ENCODE data around the gene VCX3A.
"Not testable (repeated sequence)": the region's sequence is repeated elsewhere in the genome, so short reads cannot be mapped to it uniquely, and the experiment has no call there.

Gene VCX3A

GRCh38 chrX:6535018-6535417 lies at the start of gene VCX3A:
Gene VCX3A (minus strand): TSS chrX:6535118. CDS start chrX:6534497, 621 bp downstream.
- H3K4me1 Mint-ChIP-seq; ATAC-seq; H3K9me3 Mint-ChIP-seq; H3K36me3 Mint-ChIP-seq; H3K27ac Mint-ChIP-seq; DNase-seq (ENCODE audit: low spot score in 2 of 2); H3K4me3 Mint-ChIP-seq: not testable (repeated sequence)

DNA sequence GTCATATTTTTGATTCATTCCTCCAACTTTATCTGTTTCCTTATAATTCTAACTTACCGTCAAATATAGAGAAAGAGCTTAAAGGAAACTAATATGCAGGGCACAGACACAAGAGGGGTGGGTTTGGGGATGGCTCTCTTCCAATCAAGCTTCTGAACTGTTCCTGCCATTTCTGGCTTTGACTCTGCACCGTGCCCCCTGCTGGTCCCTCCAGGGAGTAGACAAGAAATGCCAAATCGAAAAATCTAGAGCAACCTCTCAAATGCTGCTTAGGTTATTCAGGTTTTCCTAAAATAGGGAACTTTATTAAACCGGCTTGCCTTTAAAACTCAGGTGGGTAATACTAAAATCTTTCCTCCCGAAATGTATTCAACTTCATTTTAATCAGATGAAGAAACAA lies 39.8 kb upstream of the VCX3A start:
- Mint-ChIP-seq H3K27ac (no peak overlapping the region), H3K36me3 (no peaks in the 10 kb centered on the region), H3K4me1 (no peaks in the 10 kb centered on the region), H3K9me3 (no peaks in the 10 kb centered on the region), H3K4me3 (no peak overlapping the region)
- DNase-seq (ENCODE audit: low spot score in 2 of 2): no peak
- no peak for ATAC-seq

DNA sequence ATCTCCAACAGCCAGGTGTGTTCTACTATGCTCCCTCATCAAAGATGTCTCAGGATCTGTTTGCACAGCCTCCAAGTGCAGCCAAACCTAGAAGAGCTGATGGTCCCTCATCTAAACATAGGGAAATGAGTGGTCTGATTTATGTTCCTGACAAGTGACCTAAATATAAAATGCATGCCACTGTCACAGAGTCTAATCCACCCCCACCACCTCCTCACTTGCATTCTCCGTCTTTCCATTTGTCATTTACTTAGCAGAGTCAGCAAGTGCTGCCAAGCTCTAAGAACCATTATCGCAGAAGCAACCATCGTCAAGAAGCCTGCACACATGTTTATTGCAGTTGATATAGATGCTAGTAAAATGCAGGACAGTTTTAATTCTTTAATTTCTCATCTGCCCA lies 33.1 kb upstream of the VCX3A start:
- Mint-ChIP-seq H3K4me1 (no peaks in the 10 kb centered on the region), H3K9me3 (peaks cover 4% of the 10 kb centered on the region), H3K27ac (no peak overlapping the region), H3K4me3 (no peak overlapping the region), H3K36me3 (no peaks in the 10 kb centered on the region)
- ATAC-seq: no peak
- DNase-seq (ENCODE audit: low spot score in 2 of 2): no peak

- no peaks in the 10 kb centered on the region for H3K4me1 Mint-ChIP-seq
- no peak overlapping the region for H3K27ac Mint-ChIP-seq
- DNase-seq (ENCODE audit: low spot score in 2 of 2) (no peak), ATAC-seq (no peak)
- no peaks in the 10 kb centered on the region for H3K36me3 Mint-ChIP-seq
- H3K4me3 Mint-ChIP-seq: no peak overlapping the region
- H3K9me3 Mint-ChIP-seq: peaks cover 5% of the 10 kb centered on the region
Observed at GRCh38 chrX:6558979-6559378, 24.1 kb upstream of the VCX3A start.

DNA sequence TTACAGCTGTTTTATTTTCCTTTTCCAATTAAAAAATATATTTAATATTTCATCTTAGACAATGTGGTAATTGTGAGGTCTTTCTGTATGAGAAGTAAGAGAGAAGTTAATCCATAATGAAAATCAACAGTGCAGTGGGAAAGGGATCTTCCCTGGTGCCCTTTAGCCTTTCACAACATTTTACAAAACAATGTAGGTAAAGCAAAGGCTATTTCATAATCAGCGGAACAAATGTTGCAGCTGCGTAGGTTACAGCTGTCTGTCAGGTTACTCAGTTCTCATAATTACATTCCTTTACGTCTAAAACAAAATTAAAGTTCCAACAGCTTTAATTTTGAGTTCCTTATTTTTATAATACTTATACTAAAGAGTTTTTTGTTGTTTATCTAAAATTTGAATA lies 22.8 kb upstream of the VCX3A start:
- H3K27ac Mint-ChIP-seq: no peak overlapping the region
- ATAC-seq (no peak), DNase-seq (ENCODE audit: low spot score in 2 of 2) (no peak)
- peaks cover 8% of the 10 kb centered on the region for H3K9me3 Mint-ChIP-seq
- no peaks in the 10 kb centered on the region for H3K4me1 Mint-ChIP-seq
- no peaks in the 10 kb centered on the region for H3K36me3 Mint-ChIP-seq
- no peak overlapping the region for H3K4me3 Mint-ChIP-seq

DNA sequence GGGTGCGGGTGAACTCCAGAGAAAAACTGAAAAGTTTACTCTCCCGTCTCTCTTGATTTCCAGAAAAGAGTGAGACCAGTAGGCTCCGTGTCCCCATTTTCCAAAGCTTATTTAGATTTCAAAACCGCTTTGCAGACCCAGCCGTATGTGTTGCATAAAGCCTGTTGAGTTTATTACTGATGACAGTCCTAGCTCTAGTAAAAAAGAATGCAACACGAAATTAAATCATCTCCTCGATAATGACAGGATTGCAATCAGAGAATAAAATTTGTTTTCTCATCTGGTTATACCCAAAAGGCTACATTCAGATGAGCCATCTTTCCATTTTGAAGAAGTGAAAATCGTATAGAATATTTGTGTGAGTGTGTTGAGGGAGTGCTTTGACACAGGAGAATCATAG lies 16.1 kb upstream of the VCX3A start:
- peaks cover 8% of the 10 kb centered on the region for H3K9me3 Mint-ChIP-seq
- H3K27ac Mint-ChIP-seq: no peak overlapping the region
- ATAC-seq (no peak), DNase-seq (ENCODE audit: low spot score in 2 of 2) (no peak)
- no peak overlapping the region for H3K4me3 Mint-ChIP-seq
- no peaks in the 10 kb centered on the region for H3K36me3 Mint-ChIP-seq
- H3K4me1 Mint-ChIP-seq: no peaks in the 10 kb centered on the region

GRCh38 chrX:6545712-6546111 lies 10.8 kb upstream of the VCX3A start:
- H3K27ac Mint-ChIP-seq: no peak overlapping the region
- DNase-seq (ENCODE audit: low spot score in 2 of 2) (no peak), ATAC-seq (no peak)
- H3K9me3 Mint-ChIP-seq: no peaks in the 10 kb centered on the region
- H3K36me3 Mint-ChIP-seq: no peaks in the 10 kb centered on the region
- no peak overlapping the region for H3K4me3 Mint-ChIP-seq
- H3K4me1 Mint-ChIP-seq: no peaks in the 10 kb centered on the region

DNA sequence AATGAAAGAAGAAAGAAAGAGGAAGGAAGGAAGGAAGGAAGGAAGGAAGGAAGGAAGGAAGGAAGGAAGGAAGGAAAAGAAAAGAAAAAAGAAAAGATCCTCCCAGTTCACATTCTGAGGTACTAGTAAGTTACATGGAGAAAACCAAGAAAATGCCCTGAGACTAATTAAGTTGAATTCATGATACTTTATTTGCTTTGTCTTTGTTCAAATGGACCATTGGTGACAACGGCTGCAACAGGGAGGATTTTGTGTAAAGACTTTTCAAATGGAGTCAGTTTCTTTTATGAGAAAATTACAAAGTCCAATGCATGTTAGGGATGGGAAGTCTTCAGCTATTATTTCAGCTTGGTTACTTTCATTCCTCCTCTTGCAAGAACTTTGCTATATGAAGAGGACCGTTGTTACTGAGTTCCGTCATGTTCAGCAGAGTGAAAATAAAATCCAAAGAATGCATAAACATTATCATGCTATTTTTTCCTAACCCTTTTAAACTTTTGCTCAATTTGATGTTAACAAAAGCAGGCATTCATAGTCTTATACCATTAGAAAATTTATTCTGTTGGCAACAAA lies 8.3 kb downstream of the VCX3A start:
- Mint-ChIP-seq H3K4me1 (no peaks in the 10 kb centered on the region), H3K4me3 (no peak overlapping the region), H3K36me3 (no peaks in the 10 kb centered on the region), H3K27ac (no peak overlapping the region), H3K9me3 (peaks cover 9% of the 10 kb centered on the region)
- ATAC-seq (no peak), DNase-seq (ENCODE audit: low spot score in 2 of 2) (no peak)

DNA sequence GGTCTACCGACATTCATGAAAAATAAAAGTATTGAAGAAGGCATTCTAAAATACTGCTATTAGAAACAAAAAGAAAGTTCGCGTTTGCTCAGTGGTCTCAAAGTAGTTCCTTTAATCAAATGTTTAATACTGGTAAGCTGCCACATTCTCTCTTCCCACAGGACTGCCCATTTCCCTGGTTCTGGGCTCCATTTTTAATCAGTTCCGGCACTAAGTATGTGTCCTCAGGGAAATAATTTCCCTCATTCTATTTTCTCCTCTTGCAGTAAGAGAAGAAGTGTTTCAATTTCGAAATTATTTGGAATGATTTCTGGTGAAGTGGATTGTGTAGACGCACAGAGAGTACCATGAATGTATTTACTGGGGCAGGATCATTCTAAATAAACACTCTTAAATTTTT lies 17.5 kb downstream of the VCX3A start:
- no peaks in the 10 kb centered on the region for H3K4me1 Mint-ChIP-seq
- H3K4me3 Mint-ChIP-seq: no peak overlapping the region
- ATAC-seq (no peak), DNase-seq (ENCODE audit: low spot score in 2 of 2) (no peak)
- H3K9me3 Mint-ChIP-seq: peaks cover 3% of the 10 kb centered on the region
- no peak overlapping the region for H3K27ac Mint-ChIP-seq
- H3K36me3 Mint-ChIP-seq: no peaks in the 10 kb centered on the region

DNA sequence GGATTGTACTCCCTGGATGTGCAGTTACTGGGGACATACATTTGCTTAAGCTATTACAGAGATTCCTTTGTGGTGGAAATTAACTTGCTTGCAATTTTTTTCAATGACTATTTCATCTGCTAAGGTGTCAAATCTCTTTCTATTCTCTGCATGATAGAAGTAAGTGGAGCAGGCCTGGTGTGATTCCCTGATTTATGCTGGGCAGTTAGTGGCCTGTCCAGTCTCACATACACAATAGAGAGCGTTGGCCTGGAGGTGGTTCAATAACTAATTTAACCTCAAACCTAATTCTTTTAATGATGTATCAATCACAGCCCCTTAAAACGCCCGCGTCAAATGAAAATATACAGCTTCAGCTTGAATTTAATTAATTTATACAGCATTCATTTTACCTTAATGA lies 28.5 kb downstream of the VCX3A start:
- peaks cover 3% of the 10 kb centered on the region for H3K9me3 Mint-ChIP-seq

GRCh38 chrX:6505960-6506359 lies 29.0 kb downstream of the VCX3A start:
- H3K27ac Mint-ChIP-seq: no peak overlapping the region
- DNase-seq (ENCODE audit: low spot score in 2 of 2) (no peak), ATAC-seq (no peak)
- H3K36me3 Mint-ChIP-seq: no peaks in the 10 kb centered on the region
- no peak overlapping the region for H3K4me3 Mint-ChIP-seq
- peaks cover 3% of the 10 kb centered on the region for H3K9me3 Mint-ChIP-seq
- no peaks in the 10 kb centered on the region for H3K4me1 Mint-ChIP-seq

More for the DNA sequence above, 28.5 kb downstream of the VCX3A start:
- no peak overlapping the region for H3K4me3 Mint-ChIP-seq
- H3K4me1 Mint-ChIP-seq: no peaks in the 10 kb centered on the region
- no peak overlapping the region for H3K27ac Mint-ChIP-seq
- no peaks in the 10 kb centered on the region for H3K36me3 Mint-ChIP-seq
- ATAC-seq: no peak
- no peak for DNase-seq (ENCODE audit: low spot score in 2 of 2)

DNA sequence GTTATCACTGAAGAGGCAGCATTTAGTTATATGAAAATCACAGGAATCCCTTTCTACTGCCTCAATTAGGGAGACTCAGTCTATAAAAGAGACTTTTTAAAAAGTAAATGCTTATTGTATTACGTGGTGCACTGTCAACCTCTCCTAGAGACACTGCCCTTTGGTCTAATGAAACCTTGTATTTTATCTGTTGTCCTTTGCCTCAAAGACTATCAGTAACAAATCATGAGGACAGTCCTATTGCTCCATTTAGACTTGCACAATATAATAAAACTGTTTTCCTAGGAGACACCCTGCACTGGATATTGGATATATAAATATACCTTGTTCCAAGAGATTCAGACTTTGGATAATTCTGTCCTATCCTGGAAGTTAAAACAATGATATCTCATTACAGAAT lies 34.2 kb downstream of the VCX3A start:
- ATAC-seq: no peak
- Mint-ChIP-seq H3K9me3 (peaks cover 3% of the 10 kb centered on the region), H3K27ac (no peak overlapping the region), H3K4me1 (no peaks in the 10 kb centered on the region), H3K36me3 (no peaks in the 10 kb centered on the region), H3K4me3 (no peak overlapping the region)
- no peak for DNase-seq (ENCODE audit: low spot score in 2 of 2)

GRCh38 chrX:6498324-6498723 lies 36.6 kb downstream of the VCX3A start:
- no peaks in the 10 kb centered on the region for H3K4me1 Mint-ChIP-seq
- H3K27ac Mint-ChIP-seq: no peak overlapping the region
- no peaks in the 10 kb centered on the region for H3K36me3 Mint-ChIP-seq
- peaks cover 3% of the 10 kb centered on the region for H3K9me3 Mint-ChIP-seq
- DNase-seq (ENCODE audit: low spot score in 2 of 2) (no peak), ATAC-seq (no peak)
- H3K4me3 Mint-ChIP-seq: no peak overlapping the region

Data from stimulated activated effector memory CD8-positive, alpha-beta T cell treated with anti-CD3 and anti-CD28 coated beads, Interleukin-12 subunit alpha, Interleukin-12 subunit beta, amount 100 ng/mL, for 72 hours (primary cell).